WTC11 (cell line): ENCODE data around the gene MAPK11. TPM values are rescaled to one million over a fixed set of nuclear protein-coding genes. Genes with fewer than 3 reads are reported as not detected.

Experiments
- ATAC-seq: fragments of 200-7000 bp; cut with Tn5 transposase; 2 replicates; pipeline ENCODE4 v1.10.0; 2021; ENCODE audit warnings: mild to moderate bottlenecking, moderate library complexity
- CTCF ChIA-PET: fragments of 300-600 bp; sonication (Branson Sonifier 250); formaldehyde crosslinking; loops from one replicate; lab custom pipeline; 2021; ENCODE audit warnings: antibody characterized with exemption; lab: Charles Lee
- POLR2A ChIA-PET: fragments of 350-600 bp; sonication (Branson Sonifier 250); formaldehyde crosslinking; loops from one replicate; lab custom pipeline; 2021; ENCODE audit warnings: antibody characterized with exemption; lab: Charles Lee
- DNase-seq: peaks from one replicate; pipeline ENCODE4 v3.0.0; 2021; ENCODE audit warnings: low spot score
- H3K27ac Mint-ChIP-seq: 2 replicates; pipeline ENCODE4 v1.8.0; 2021; ENCODE audit warnings: mixed read lengths
- H3K27me3 Mint-ChIP-seq: 2 replicates; pipeline ENCODE4 v1.8.0; 2021; ENCODE audit warnings: low read depth, mild to moderate bottlenecking, moderate library complexity, mixed read lengths
- H3K36me3 Mint-ChIP-seq: 2 replicates; pipeline ENCODE4 v1.8.0; 2021; ENCODE audit warnings: mixed read lengths
- H3K4me1 Mint-ChIP-seq: 2 replicates; pipeline ENCODE4 v1.8.0; 2022; ENCODE audit warnings: mixed read lengths
- H3K4me3 Mint-ChIP-seq: 2 replicates; pipeline ENCODE4 v1.8.0; 2021; ENCODE audit warnings: mild to moderate bottlenecking, moderate library complexity, mixed read lengths
- H3K9me3 Mint-ChIP-seq: 2 replicates; pipeline ENCODE4 v1.8.0; 2021; ENCODE audit warnings: mixed read lengths
- ELF4 ChIP-seq: sonication (generic); formaldehyde crosslinking; IDR thresholded peaks from 2 replicates; pipeline ENCODE4 v1.8.1; 2022; ENCODE audit warnings: low read depth, mild to moderate bottlenecking, moderate library complexity, missing genetic modification reagents
- ETV6 ChIP-seq: sonication (generic); formaldehyde crosslinking; IDR thresholded peaks from 2 replicates; pipeline ENCODE4 v1.8.1; 2022; ENCODE audit warnings: mild to moderate bottlenecking, missing genetic modification reagents
- FOXK1 ChIP-seq: sonication (generic); formaldehyde crosslinking; IDR thresholded peaks from 2 replicates; pipeline ENCODE4 v1.8.0; 2022; ENCODE audit warnings: mild to moderate bottlenecking, moderate library complexity, missing genetic modification reagents
- MXD4 ChIP-seq: fragments of 250-450 bp; sonication (Bioruptor Pico); IDR thresholded peaks from 2 replicates; pipeline ENCODE4 v1.8.0; 2021; ENCODE audit warnings: mild to moderate bottlenecking, moderate library complexity, borderline replicate concordance
- MYBL2 ChIP-seq: sonication (generic); formaldehyde crosslinking; IDR thresholded peaks from 2 replicates; pipeline ENCODE4 v1.8.1; 2023; ENCODE audit warnings: mild to moderate bottlenecking, moderate library complexity, missing genetic modification reagents
- NFE2L1 ChIP-seq: sonication (generic); formaldehyde crosslinking; IDR thresholded peaks from 2 replicates; pipeline ENCODE4 v1.8.1; 2023; ENCODE audit warnings: missing genetic modification reagents
- NR1H2 ChIP-seq: sonication (generic); formaldehyde crosslinking; IDR thresholded peaks from 2 replicates; pipeline ENCODE4 v1.9.0; 2021; ENCODE audit warnings: mild to moderate bottlenecking, moderate library complexity, missing genetic modification reagents
- NR3C1 ChIP-seq: sonication (generic); formaldehyde crosslinking; conservative IDR thresholded peaks from 2 replicates; pipeline ENCODE4 v1.8.1; 2023; ENCODE audit warnings: low read depth, mild to moderate bottlenecking, missing genetic modification reagents
- OVOL2 ChIP-seq: fragments of 250-450 bp; sonication (Bioruptor Pico); IDR thresholded peaks from 2 replicates; pipeline ENCODE4 v1.9.0; 2021; ENCODE audit warnings: mild to moderate bottlenecking, borderline replicate concordance
- SP1 ChIP-seq: sonication (generic); formaldehyde crosslinking; conservative IDR thresholded peaks from 2 replicates; pipeline ENCODE4 v1.8.1; 2022; ENCODE audit warnings: missing genetic modification reagents
- TEAD4 ChIP-seq: sonication (generic); formaldehyde crosslinking; IDR thresholded peaks from 2 replicates; pipeline ENCODE4 v1.8.0; 2022; ENCODE audit warnings: mild to moderate bottlenecking, missing genetic modification reagents
- ZNF121 ChIP-seq: sonication (generic); formaldehyde crosslinking; IDR thresholded peaks from 2 replicates; pipeline ENCODE4 v1.8.0; 2023; ENCODE audit warnings: missing genetic modification reagents
- ZNF232 ChIP-seq: sonication (generic); formaldehyde crosslinking; IDR thresholded peaks from 2 replicates; pipeline ENCODE4 v1.8.0; 2022; ENCODE audit warnings: mild to moderate bottlenecking, missing genetic modification reagents
- ZNF263 ChIP-seq: sonication (generic); formaldehyde crosslinking; IDR thresholded peaks from 2 replicates; pipeline ENCODE4 v1.8.1; 2022; ENCODE audit warnings: low read depth, mild to moderate bottlenecking, moderate library complexity, missing genetic modification reagents
- ZNF317 ChIP-seq: sonication (generic); formaldehyde crosslinking; IDR thresholded peaks from 2 replicates; pipeline ENCODE4 v1.8.1; 2023; ENCODE audit warnings: low read depth, mild to moderate bottlenecking, moderate library complexity, missing genetic modification reagents, borderline replicate concordance
- total RNA-seq: library from RNA; stranded (reverse); gene quantifications from 3 replicates; pipeline ENCODE4 v1.2.3, GENCODE V29; 2021
- TF ChIP-seq, protein P1 (sequence below): fragments of 200-600 bp; IDR thresholded peaks from 2 replicates; pipeline ENCODE4 v1.8.0; 2022; ENCODE audit warnings: antibody characterized with exemption
- TF ChIP-seq, protein P2 (sequence below): fragments of 250-450 bp; sonication (Bioruptor Pico); conservative IDR thresholded peaks from 2 replicates; pipeline ENCODE4 v1.9.0; 2021; ENCODE audit warnings: mild to moderate bottlenecking
- TF ChIP-seq, protein P3 (sequence below): sonication (generic); formaldehyde crosslinking; IDR thresholded peaks from 2 replicates; pipeline ENCODE4 v1.8.1; 2023; ENCODE audit warnings: mild to moderate bottlenecking, missing genetic modification reagents, moderate library complexity

The MAPK11 gene
- total RNA-seq, 1 experiment from 2014 or later, result 2.3 TPM

DNA sequence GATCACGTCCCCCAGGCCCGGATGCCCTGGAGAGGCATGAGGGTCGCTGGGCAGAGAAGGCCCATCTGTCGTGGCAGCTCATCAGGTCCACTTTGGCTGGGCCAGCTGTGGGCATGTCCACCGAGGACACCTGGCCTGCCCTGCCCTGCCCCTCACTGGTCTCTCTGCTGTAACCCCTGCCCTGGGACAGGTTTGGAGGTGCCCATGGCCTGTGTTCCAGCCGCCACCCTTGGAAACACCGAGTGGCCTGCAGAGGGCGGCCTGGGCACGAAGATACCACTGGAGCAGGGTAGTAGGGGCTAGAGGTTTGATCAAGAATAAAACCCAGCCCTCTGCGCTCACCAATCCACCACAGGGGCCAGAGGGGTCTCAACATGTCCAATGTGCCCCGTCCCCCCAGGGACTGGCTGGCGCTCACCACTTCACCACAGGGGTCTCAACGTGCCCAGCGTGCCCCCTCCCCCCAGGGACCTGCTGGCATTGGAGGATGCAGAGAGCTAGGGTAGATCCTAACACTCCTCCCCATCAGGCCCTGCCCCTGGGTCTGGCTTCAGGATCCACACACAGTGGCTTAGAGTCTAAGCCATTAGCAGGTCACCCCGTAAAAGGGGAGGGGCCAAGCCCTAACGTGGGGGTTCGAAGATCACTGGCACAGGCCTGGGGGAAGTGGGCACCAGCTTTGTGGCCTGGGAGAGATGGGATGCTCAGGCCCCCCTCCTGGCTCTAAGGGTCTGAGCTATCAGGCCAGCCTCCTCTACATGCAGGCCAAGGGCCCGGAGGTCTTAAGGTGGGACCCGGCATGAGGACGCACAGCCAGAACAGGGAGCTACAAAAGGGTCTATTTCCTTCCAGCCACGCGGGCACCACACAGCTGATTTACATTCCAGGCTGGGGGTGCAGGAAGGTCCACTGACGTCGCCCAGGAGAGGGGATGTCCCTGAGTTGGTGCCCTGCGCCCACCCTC, 17.8 kb downstream of the MAPK11 start:
- ATAC-seq (peak; percentile 62), DNase-seq (peak; percentile 81)
- TF ChIP-seq ZNF121 (peak; percentile 39; the same call in 1 of the 2 replicates), TEAD4 (CRISPR knock-in tag) (no peak), ELF4 (CRISPR knock-in tag) (no peak)
- TF ChIP-seq, protein P1, sequence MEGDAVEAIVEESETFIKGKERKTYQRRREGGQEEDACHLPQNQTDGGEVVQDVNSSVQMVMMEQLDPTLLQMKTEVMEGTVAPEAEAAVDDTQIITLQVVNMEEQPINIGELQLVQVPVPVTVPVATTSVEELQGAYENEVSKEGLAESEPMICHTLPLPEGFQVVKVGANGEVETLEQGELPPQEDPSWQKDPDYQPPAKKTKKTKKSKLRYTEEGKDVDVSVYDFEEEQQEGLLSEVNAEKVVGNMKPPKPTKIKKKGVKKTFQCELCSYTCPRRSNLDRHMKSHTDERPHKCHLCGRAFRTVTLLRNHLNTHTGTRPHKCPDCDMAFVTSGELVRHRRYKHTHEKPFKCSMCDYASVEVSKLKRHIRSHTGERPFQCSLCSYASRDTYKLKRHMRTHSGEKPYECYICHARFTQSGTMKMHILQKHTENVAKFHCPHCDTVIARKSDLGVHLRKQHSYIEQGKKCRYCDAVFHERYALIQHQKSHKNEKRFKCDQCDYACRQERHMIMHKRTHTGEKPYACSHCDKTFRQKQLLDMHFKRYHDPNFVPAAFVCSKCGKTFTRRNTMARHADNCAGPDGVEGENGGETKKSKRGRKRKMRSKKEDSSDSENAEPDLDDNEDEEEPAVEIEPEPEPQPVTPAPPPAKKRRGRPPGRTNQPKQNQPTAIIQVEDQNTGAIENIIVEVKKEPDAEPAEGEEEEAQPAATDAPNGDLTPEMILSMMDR, result peak; percentile 29; the same call in 1 of the 2 replicates
- peak overlapping the region; percentile 62 for H3K4me3 Mint-ChIP-seq
- peaks cover 4% of the 10 kb centered on the region; the same call in 1 of the 2 replicates for H3K4me1 Mint-ChIP-seq
- H3K27me3 Mint-ChIP-seq, result no peaks in the 10 kb centered on the region; the same call in 1 of the 2 replicates
- no peaks in the 10 kb centered on the region for H3K36me3 Mint-ChIP-seq
- ChIA-PET POLR2A (interaction anchor here (1.0 to 1.9 kb wide), 2 partner anchors 15 to 20 kb away, joined by 4 to 7 read pairs; no protein-coding TSS in a partner anchor), CTCF (interaction anchor here (0.6 to 3.4 kb wide), 19 partner anchors 9 to 273 kb away, joined by 3 to 22 read pairs (median 5); partner anchors contain the start of genes DENND6B, MAPK12 and SCO2)
- no peak overlapping the region for H3K27ac Mint-ChIP-seq
- no peaks in the 10 kb centered on the region for H3K9me3 Mint-ChIP-seq

DNA sequence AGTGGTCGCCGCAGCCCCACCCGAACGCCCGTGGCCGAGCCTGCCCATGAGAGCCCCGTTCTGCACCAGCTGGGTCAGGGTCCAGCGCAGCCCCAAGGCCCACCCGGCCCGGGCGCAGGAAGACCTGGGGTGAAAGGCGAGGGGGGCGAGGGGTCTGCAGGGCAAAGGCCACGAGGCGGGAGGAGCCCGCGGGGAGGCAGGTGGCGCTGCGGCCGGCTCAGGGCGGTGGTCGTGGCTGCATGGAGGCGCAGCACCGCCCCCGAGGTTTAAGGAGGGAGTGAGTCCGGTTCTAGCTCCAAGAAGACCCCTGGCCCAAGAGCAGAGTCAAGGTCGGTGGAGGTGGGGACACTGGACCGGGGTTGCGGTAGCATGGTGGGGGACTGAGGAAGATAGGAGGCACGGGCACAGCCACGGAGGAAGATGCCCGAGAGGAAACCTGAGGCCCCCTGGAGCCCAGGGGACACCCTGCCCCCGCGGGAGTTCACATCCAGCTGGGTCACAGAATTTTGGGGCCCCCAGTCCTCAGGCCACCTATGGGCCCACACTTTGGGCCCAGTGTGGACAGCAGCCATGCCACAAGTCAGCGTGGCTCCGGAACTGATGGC, 18.6 kb downstream of the MAPK11 start:
- no peaks in the 10 kb centered on the region for H3K36me3 Mint-ChIP-seq
- peak; percentile 68 for TF ChIP-seq SP1 (CRISPR knock-in tag)
- TF ChIP-seq, protein P2, sequence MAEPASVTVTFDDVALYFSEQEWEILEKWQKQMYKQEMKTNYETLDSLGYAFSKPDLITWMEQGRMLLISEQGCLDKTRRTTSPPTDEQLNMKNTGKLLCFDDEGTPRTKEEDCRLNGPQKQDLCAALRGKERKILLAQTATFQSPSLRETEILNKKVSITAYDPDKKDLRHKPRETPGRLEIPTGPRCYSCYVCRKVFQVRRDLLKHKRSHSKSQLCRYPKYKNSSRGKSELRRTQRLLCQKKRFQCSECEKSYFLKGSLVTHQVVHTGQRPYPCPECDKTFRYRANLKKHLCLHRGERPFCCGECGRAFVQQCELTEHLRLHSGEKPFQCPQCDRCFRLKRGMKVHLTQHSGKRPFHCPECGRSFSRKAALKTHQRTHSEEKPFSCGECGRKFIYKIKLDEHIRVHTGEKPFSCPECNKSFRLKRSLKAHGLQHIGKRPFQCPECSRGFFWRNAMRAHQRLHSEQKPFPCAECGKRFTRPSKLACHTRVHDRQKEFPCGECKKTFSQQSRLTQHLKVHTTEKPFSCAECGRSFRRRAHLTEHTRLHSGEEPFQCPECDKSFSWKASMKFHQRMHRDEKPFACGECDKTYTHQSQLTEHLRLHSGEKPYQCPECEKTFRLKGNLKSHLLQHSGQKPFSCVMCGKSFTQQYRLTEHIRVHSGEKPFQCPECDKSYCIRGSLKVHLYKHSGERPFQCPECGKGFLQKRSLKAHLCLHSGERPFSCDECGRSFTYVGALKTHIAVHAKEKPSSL (CRISPR knock-in tag), result no peak
- peak; percentile 75; the same call in 1 of the 2 replicates for TF ChIP-seq ZNF232 (CRISPR knock-in tag)
- TF ChIP-seq ZNF317 (CRISPR knock-in tag), result no peak
- TF ChIP-seq MYBL2 (CRISPR knock-in tag), result 0 out of 2 replicates have a peak, but pooled peaks have one; percentile 58
- TF ChIP-seq OVOL2 (CRISPR knock-in tag), result no peak
- no peak for TF ChIP-seq MXD4 (CRISPR knock-in tag)
- TF ChIP-seq NFE2L1 (CRISPR knock-in tag), result 0 out of 2 replicates have a peak, but pooled peaks have one; percentile 49
- TF ChIP-seq ETV6 (CRISPR knock-in tag), result no peak; the same call in none of the 2 replicates
- TF ChIP-seq ZNF263 (CRISPR knock-in tag), result no peak
- no peak for TF ChIP-seq NR1H2 (CRISPR knock-in tag)
- TF ChIP-seq, protein P3, sequence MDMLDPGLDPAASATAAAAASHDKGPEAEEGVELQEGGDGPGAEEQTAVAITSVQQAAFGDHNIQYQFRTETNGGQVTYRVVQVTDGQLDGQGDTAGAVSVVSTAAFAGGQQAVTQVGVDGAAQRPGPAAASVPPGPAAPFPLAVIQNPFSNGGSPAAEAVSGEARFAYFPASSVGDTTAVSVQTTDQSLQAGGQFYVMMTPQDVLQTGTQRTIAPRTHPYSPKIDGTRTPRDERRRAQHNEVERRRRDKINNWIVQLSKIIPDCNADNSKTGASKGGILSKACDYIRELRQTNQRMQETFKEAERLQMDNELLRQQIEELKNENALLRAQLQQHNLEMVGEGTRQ, result peak; percentile 8; the same call in 1 of the 2 replicates
- no peak for TF ChIP-seq NR3C1
- TF ChIP-seq FOXK1, result no peak
- TF ChIP-seq, all 79 proteins: peak for 5
- Mint-ChIP-seq H3K4me1 (peaks cover 4% of the 10 kb centered on the region; the same call in 1 of the 2 replicates), H3K27me3 (no peaks in the 10 kb centered on the region; the same call in 1 of the 2 replicates), H3K9me3 (no peaks in the 10 kb centered on the region), H3K27ac (no peak overlapping the region), H3K4me3 (peak overlapping the region; percentile 62)
- CTCF ChIA-PET, result interaction anchor here (0.7 to 3.4 kb wide), 22 partner anchors 9 to 369 kb away, joined by 3 to 22 read pairs (median 5); partner anchors contain the start of genes DENND6B, MAPK12 and SCO2
- ATAC-seq (peak; percentile 7), DNase-seq (no peak)
- POLR2A ChIA-PET, result interaction anchor here (0.6 to 1.9 kb wide), 3 partner anchors 16 to 20 kb away, joined by 3 to 7 read pairs (median 4); no protein-coding TSS in a partner anchor
